RKO (cell line): ENCODE results near the gene ZEB2.

Experiments used
- DNase-seq: peaks from one replicate; pipeline ENCODE4 v3.0.0-alpha.2; 2016; ENCODE audit warnings: low spot score

Gene ZEB2

GRCh38 chr2:144451443-144451842, 68.5 kb downstream of the ZEB2 start:
- DNase-seq = no peak

- DNase-seq = no peak
Observed at GRCh38 chr2:144449028-144449406, 70.9 kb downstream of the ZEB2 start.

- no peak for DNase-seq
Observed at GRCh38 chr2:144448389-144449027, 71.4 kb downstream of the ZEB2 start.

DNA sequence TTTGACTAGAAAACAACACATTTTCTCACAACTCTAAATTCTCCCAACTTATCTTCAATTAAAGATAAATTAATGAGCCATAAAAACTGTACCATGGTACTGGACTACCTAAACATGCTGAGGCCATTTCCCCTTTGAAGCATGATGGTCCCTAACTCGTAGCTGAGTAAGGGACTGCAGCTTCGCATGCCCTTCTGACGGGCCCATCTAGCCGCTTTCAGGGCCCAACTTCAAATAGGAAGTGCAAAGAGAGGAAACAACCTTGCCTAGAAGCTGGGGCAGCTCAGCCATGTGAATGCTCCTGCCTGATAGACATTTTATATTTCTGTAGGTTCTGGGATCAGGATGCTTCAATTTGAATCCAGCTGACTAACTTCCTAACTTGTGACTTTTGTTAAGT, 72.4 kb downstream of the ZEB2 start:
- DNase-seq = no peak

DNA sequence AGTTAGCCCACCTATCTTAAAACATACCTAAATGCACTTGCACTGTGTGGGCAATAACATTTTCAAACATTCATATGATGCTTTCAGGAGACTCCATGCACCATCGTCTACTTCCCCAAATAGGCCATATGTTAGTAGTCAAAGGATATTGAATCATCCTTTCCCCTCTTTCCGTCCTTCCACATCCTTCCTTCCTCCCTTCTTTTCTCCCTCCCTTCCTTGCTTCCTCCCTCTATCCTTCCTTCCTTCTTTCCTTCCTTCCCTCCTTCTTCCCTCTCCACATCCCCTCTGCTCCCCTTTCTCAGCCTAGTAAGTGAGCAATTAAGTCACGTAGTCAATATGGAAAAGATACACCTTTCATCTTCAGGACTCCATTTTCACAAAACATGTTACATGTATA, 73.8 kb downstream of the ZEB2 start:
- DNase-seq = no peak

GRCh38 chr2:144445196-144445595, 74.7 kb downstream of the ZEB2 start:
- no peak for DNase-seq

DNA sequence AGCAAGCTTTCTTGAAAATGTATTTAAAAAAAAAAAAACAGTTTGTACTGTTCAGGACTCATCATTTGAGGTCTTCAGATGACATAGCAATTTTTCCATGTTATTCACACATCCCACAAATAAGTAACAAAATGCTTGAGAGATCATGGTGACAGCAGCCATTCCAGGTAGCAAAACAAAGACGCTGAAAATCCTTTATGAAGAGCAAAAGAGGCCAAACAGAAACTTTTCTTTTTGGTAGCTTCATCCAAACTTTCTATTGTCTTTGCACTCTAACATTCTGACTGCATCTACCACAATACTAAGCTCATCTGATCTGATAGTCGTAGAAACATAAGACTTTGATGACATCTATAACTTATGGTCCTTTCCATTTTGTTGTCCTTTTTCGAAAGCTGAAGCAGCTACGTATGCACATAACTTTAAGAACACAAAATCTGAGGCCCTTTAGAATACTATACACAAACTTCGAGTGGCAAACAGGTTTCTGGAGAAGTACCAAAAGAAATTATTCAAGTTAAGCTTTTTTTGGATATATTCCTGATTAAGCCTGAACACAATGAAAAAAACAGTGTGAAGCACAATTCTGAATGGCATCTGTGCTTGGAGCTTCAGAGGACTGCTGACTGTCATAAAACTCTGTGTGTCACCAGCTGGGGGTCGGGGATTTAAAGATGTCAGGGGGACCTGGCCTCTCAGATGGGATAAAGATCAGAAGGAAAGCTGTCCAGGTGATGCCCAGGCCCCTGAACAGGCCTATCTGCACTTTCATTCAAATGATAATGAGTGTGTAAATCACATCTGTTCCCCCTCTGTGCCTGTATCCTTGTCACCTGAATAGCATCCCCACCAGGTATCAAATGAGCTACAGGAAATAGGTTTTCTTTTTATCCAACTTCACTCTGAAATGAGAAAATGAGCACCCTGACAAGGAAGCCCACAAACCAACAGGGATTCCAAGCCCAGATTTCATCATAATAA, 75.8 kb downstream of the ZEB2 start:
- DNase-seq = no peak

GRCh38 chr2:144441711-144442141, 78.2 kb downstream of the ZEB2 start:
- no peak for DNase-seq

DNA sequence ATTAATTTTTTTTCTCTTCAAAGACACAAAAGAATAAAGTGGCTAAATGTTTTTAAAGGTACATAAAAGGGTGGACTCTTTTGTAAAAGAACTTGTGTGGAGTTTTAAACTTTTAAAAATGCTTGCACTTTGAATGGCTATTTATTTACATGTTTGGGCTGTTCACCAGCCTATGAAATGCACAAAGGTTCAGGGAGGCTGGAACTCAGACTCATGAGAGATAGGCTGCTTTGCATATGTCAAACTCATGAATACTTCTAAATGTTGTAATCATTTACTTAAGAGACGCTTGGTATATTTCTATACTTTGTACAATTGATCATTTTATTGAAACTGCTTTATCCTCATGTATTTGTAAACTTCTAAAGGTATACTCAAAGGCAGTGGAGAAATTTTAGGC, 79.9 kb downstream of the ZEB2 start:
- DNase-seq = no peak

GRCh38 chr2:144438801-144439631, 80.9 kb downstream of the ZEB2 start:
- no peak for DNase-seq

- no peak for DNase-seq
Observed at GRCh38 chr2:144437636-144438035, 82.3 kb downstream of the ZEB2 start.

GRCh38 chr2:144434425-144435222, 85.3 kb downstream of the ZEB2 start:
- DNase-seq = no peak

- no peak for DNase-seq
Observed at GRCh38 chr2:144432921-144433320, 87.0 kb downstream of the ZEB2 start.

DNA sequence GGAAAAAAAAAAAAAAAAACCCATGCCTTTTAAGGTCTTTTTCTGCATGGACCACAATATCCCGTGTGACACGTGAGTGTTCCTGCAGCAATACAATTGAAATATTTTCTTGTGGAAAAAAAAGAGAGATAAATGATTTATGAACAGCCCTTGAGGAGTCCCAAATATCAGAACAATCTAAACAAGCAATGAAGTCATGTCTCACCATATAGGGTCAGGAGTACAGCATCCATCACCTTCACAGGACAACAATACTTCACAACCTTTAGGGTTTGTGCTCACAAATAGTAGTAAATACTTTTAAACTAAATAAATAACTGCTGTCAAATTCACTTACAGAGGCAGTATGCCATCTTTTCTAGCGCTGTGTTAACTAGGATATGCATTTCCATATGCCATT, 87.9 kb downstream of the ZEB2 start:
- DNase-seq = no peak

GRCh38 chr2:144431392-144431783, 88.5 kb downstream of the ZEB2 start:
- DNase-seq = no peak

DNA sequence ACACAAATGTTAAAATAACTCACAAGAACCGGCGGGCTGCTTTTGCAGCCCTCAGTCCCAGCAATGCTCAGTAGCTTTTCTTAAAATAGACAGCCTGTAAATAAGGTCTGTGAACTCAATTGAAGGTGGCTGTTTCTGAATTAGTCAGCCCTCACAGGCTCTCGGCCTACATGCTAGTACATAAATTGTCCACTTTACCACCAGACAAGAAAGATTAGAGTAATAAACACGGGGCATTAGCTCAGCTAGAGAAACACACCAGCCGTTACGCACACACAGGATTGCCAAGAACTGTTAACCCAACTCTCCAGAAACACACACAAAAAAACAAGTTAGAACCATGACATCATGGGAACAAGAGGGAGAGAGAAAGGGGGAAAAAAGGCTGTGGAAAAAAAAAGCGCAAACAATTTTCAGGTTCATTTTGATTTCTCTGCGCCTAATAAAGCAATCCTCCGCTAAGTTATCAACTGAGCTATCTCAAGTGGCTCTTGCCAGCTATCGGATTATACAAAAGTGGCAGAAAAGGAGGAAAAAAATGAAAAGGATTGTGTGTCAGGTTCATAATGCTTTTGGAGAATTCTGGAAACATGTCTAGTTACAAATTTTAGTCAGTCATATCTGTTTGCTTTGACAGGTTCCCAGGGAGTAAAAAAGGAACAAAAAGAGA, 89.1 kb downstream of the ZEB2 start:
- DNase-seq = no peak

DNA sequence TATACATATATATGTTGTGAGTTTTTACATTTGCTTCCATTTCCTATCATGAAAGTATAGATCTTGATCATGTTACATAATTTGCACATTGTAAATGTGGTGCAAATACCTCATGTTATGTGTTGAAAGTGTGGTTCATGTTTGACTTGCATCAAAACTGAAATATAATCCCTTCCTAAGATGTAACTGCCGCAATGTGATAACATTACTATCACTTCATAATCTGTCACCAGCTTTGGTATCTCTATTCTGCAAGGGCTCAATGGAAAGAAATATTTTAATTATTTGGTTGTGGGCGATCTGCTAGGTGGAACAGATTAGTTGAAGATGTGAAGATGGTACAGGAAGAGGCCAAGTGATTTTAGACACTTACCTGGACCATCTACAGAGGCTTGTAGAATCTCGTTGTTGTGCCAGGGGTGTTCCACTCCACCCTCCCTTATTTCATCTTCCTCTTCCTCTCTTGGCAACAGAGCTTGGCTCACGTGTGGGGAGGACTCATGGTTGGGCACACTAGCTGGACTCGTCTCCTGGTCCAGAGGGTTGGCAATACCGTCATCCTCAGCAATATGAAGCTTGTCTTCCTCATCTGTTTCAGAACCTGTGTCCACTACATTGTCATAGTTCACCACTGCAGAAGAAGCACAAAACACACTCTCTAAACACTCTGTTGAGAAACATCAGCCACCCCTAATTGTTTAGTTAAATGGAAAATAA, 90.4 kb downstream of the ZEB2 start:
- no peak for DNase-seq

DNA sequence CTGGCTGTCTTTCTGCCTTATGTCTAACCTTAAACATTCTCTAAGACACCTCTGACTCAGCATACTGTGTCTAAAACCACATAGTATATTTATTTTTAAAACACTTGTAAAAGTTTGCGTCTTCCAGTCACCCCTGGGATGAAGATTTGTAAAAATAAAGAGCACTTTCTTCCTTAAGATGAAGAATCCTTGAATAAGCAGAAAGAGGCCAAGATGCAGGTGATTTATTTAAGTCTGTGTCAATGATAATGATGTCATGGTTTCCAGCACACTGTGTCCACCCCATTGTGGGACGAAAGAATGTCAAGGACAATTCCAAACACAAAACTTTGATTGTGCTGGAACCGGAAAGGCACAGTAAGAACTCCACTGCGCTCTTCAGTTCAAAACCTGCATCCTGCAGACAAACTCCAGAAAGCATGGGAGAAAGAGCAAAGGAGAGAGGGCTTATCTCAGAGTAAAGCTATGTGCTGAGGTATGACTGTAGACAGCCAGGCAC, 92.9 kb downstream of the ZEB2 start:
- DNase-seq = no peak

- no peak for DNase-seq
Observed at GRCh38 chr2:144426355-144426754, 93.6 kb downstream of the ZEB2 start.

- no peak for DNase-seq
Observed at GRCh38 chr2:144424559-144425240, 95.2 kb downstream of the ZEB2 start.
